Embryonic facial prominence (tissue), 1 donor: ENCODE data around the gene SLC30A3.
"Not testable (repeated sequence)": the region's sequence is repeated elsewhere in the genome, so short reads cannot be mapped to it uniquely, and the experiment has no call there.

Experiments used
- DNase-seq: peaks from one replicate; pipeline ENCODE4 v3.0.0-alpha.2; 2016; ENCODE audit errors: extremely low spot score

Gene SLC30A3

GRCh38 chr2:27285481-27285880 is 22.6 kb upstream of the SLC30A3 start:
- no peak for DNase-seq

GRCh38 chr2:27284996-27285395 is 22.1 kb upstream of the SLC30A3 start:
- DNase-seq: no peak

- DNase-seq: no peak
Measured at GRCh38 chr2:27282892-27283291, 20.0 kb upstream of the SLC30A3 start.

- no peak for DNase-seq
Measured at GRCh38 chr2:27281855-27282559, 19.2 kb upstream of the SLC30A3 start, which contains the start of gene TRIM54. TSS of gene TRIM54 (plus strand) at chr2:27282429. CDS start at chr2:27282732, 303 bp downstream.

GRCh38 chr2:27281442-27281841 is 18.6 kb upstream of the SLC30A3 start:
- no peak for DNase-seq

- no peak for DNase-seq
Measured at GRCh38 chr2:27280826-27281225, 18.0 kb upstream of the SLC30A3 start.

- no peak for DNase-seq
Measured at GRCh38 chr2:27278010-27278409, 15.2 kb upstream of the SLC30A3 start.

GRCh38 chr2:27275211-27276150 is 12.6 kb upstream of the SLC30A3 start, which contains the start of gene DNAJC5G:
TSS of gene DNAJC5G (plus strand) at chr2:27275433. CDS start at chr2:27276729, 1,296 bp downstream.
- no peak for DNase-seq

GRCh38 chr2:27272537-27273522 is 10.0 kb upstream of the SLC30A3 start:
- DNase-seq: not testable (repeated sequence)

GRCh38 chr2:27271631-27272340 is 8.9 kb upstream of the SLC30A3 start:
- no peak for DNase-seq

- no peak for DNase-seq
Measured at GRCh38 chr2:27270670-27271069, 7.8 kb upstream of the SLC30A3 start.

- DNase-seq: no peak
Measured at GRCh38 chr2:27270131-27270530, 7.3 kb upstream of the SLC30A3 start.

GRCh38 chr2:27268296-27268695 is 5.4 kb upstream of the SLC30A3 start:
- DNase-seq: not testable (repeated sequence)

- DNase-seq: no peak
Measured at GRCh38 chr2:27265536-27265870, 2.7 kb upstream of the SLC30A3 start.

GRCh38 chr2:27264753-27265535 is 2.1 kb upstream of the SLC30A3 start:
- DNase-seq: no peak

- no peak for DNase-seq
Measured at GRCh38 chr2:27264253-27264752, 1.5 kb upstream of the SLC30A3 start.

- DNase-seq: no peak
Measured at GRCh38 chr2:27263287-27264252, 723 bp upstream of the SLC30A3 start.

GRCh38 chr2:27261926-27262298 is 935 bp downstream of the SLC30A3 start:
- no peak for DNase-seq
